ENCODE measurements around the gene YARS1. TPM values are rescaled to one million over a fixed set of nuclear protein-coding genes. Genes with fewer than 3 reads are reported as not detected.

Gene YARS1
- total RNA-seq, 1 experiment from 2014 or later: 120 TPM

GRCh38 chr1:32774464-32774808 is 42.7 kb downstream of the YARS1 start:
- no peak overlapping the region for H3K4me3 ChIP-seq (ENCODE audit: low read depth in 2 of 2, low read length in 2 of 2)
- peaks cover 4% of the 10 kb centered on the region; the same call in 1 of the 2 replicates for H3K36me3 ChIP-seq (ENCODE audit: control insufficient read depth, insufficient read depth, low read length)
- no peak for ATAC-seq
- ChIA-PET CTCF (interaction anchor here (0.5 to 5.4 kb wide), 4 partner anchors 10 to 299 kb away, joined by 4 to 72 read pairs (median 8); no protein-coding TSS in a partner anchor), POLR2A (no interaction called here)
- H3K4me1 ChIP-seq (ENCODE audit: control insufficient read depth, insufficient read depth, low read length): peaks cover 52% of the 10 kb centered on the region
- no peaks in the 10 kb centered on the region for H3K27me3 ChIP-seq (ENCODE audit: control insufficient read depth, insufficient read depth, low read length)
- in situ Hi-C loops (cut with HindIII; ENCODE audit: low pct_unique_long_range_greater_than_20kb, low sequenced_read_pairs) (no loop called here), intact Hi-C loops (cut with micrococcal nuclease; ENCODE audit: unreplicated experiment) (no loop called here)
- TF ChIP-seq TCF7L2 (IDR thresholded peaks at IDR 0.05; ENCODE audit: low read depth, low read length) (no peak), SIN3A (IDR thresholded peaks at IDR 0.05; ENCODE audit: borderline replicate concordance, insufficient read depth, low read depth, low read length) (0 out of 2 replicates have a peak, but pooled peaks have one; percentile 28)
- no peaks in the 10 kb centered on the region for H3K9me3 ChIP-seq (ENCODE audit: control insufficient read depth, insufficient read depth, low read depth, low read length)
- H3K27ac ChIP-seq (ENCODE audit: low read length): 0 out of 2 replicates have a peak overlapping the region, but pooled peaks have one; percentile 31
- no peak for DNase-seq (ENCODE audit: low read depth, low spot score)
- BruUV-seq (replicated peaks): TSS peak; percentile 74

DNA sequence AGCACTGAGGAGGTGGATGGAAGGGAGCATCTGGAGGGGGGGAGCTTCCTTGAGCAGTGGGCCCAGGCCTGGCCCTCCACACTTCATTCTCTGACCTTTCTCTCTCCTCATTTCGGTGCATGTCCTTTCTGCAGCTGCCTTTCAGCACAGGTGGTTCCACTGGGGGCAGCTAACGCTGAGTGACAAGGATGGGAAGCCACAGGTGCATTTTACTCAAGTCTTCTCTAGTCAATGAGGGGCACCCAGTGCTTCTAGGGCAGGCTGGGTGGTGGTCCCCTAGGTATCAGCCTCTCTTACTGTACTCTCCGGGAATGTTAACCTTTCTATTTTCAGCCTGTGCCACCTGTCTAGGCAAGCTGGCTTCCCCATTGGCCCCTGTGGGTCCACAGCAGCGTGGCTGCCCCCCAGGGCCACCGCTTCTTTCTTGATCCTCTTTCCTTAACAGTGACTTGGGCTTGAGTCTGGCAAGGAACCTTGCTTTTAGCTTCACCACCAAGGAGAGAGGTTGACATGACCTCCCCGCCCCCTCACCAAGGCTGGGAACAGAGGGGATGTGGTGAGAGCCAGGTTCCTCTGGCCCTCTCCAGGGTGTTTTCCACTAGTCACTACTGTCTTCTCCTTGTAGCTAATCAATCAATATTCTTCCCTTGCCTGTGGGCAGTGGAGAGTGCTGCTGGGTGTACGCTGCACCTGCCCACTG is 43.2 kb downstream of the YARS1 start:
- CTCF ChIA-PET: interaction anchor here (0.5 to 5.4 kb wide), 5 partner anchors 10 to 298 kb away, joined by 4 to 72 read pairs (median 6); no protein-coding TSS in a partner anchor
- 0 out of 2 replicates have a peak, but pooled peaks have one; percentile 14 for TF ChIP-seq POLR2AphosphoS5 (IDR thresholded peaks at IDR 0.05; ENCODE audit: low read depth, low read length)
- TF ChIP-seq SIN3A (IDR thresholded peaks at IDR 0.05; ENCODE audit: borderline replicate concordance, insufficient read depth, low read depth, low read length): no peak
- no peak for TF ChIP-seq CTCF (IDR thresholded peaks at IDR 0.05)
- TF ChIP-seq REST (IDR thresholded peaks at IDR 0.05; ENCODE audit: insufficient read depth in 1 of 2, low read depth in 2 of 2, low read length in 1 of 2): no peak
- in situ Hi-C loops (cut with HindIII; ENCODE audit: low pct_unique_long_range_greater_than_20kb, low sequenced_read_pairs) (no loop called here), intact Hi-C loops (cut with micrococcal nuclease; ENCODE audit: unreplicated experiment) (loop anchor here (1.0 kb wide), 1 partner anchor 65 kb away; no protein-coding TSS in a partner anchor)
- peaks cover 57% of the 10 kb centered on the region for H3K4me1 ChIP-seq (ENCODE audit: control insufficient read depth, insufficient read depth, low read length)
- no TSS peak for BruUV-seq (replicated peaks)
- H3K4me3 ChIP-seq (ENCODE audit: low read depth in 2 of 2, low read length in 2 of 2): no peak overlapping the region
- H3K27ac ChIP-seq (ENCODE audit: low read length): 0 out of 2 replicates have a peak overlapping the region, but pooled peaks have one; percentile 31
- H3K36me3 ChIP-seq (ENCODE audit: control insufficient read depth, insufficient read depth, low read length): peaks cover 2% of the 10 kb centered on the region; the same call in 1 of the 2 replicates
- no peaks in the 10 kb centered on the region for H3K9me3 ChIP-seq (ENCODE audit: control insufficient read depth, insufficient read depth, low read depth, low read length)
- POLR2A ChIA-PET: no interaction called here
- DNase-seq (ENCODE audit: low read depth, low spot score) (no peak), ATAC-seq (no peak)
- H3K27me3 ChIP-seq (ENCODE audit: control insufficient read depth, insufficient read depth, low read length): no peaks in the 10 kb centered on the region
